Stimulated activated CD8-positive, alpha-beta memory T cell treated with anti-CD3 and anti-CD28 coated beads, Interleukin-4, amount 100 ng/mL, for 48 hours (primary cell): ENCODE measurements around the gene MEF2A.

Experiments used
- DNase-seq: peaks from one replicate; pipeline ENCODE4 v3.0.0-alpha.2; 2020

MEF2A gene

GRCh38 chr15:99706557-99707303, 140.9 kb downstream of the MEF2A start:
- peak; percentile 47 for DNase-seq

- DNase-seq, result no peak
These were observed 141.9 kb downstream of the MEF2A start for GRCh38 chr15:99707473-99708270.

- no peak for DNase-seq
These were observed 142.8 kb downstream of the MEF2A start for GRCh38 chr15:99708563-99708962.

- DNase-seq, result no peak
These were observed 143.6 kb downstream of the MEF2A start for GRCh38 chr15:99709243-99709986.

- DNase-seq, result no peak
These were observed 145.8 kb downstream of the MEF2A start for GRCh38 chr15:99711625-99712024.

GRCh38 chr15:99712415-99712814, 146.6 kb downstream of the MEF2A start:
- DNase-seq, result no peak

- DNase-seq, result no peak
These were observed 150.8 kb downstream of the MEF2A start for GRCh38 chr15:99716540-99717095.

GRCh38 chr15:99717161-99718009, 151.6 kb downstream of the MEF2A start:
- DNase-seq, result no peak

GRCh38 chr15:99718421-99718820, 152.6 kb downstream of the MEF2A start:
- DNase-seq, result no peak

GRCh38 chr15:99719096-99719541, 153.3 kb downstream of the MEF2A start:
- no peak for DNase-seq

GRCh38 chr15:99720533-99720932, 154.7 kb downstream of the MEF2A start:
- no peak for DNase-seq

GRCh38 chr15:99721104-99721778, 155.5 kb downstream of the MEF2A start:
- no peak for DNase-seq

GRCh38 chr15:99721896-99722295, 156.1 kb downstream of the MEF2A start:
- no peak for DNase-seq

- DNase-seq, result no peak
These were observed 156.6 kb downstream of the MEF2A start for GRCh38 chr15:99722406-99722805.

- no peak for DNase-seq
These were observed 160.5 kb downstream of the MEF2A start for GRCh38 chr15:99726333-99726732.

GRCh38 chr15:99727330-99727729, 161.5 kb downstream of the MEF2A start:
- no peak for DNase-seq

- no peak for DNase-seq
These were observed 161.9 kb downstream of the MEF2A start for GRCh38 chr15:99727733-99728132.

GRCh38 chr15:99728916-99729315, 163.1 kb downstream of the MEF2A start:
- no peak for DNase-seq

GRCh38 chr15:99729327-99729726, 163.5 kb downstream of the MEF2A start:
- DNase-seq, result no peak

- DNase-seq, result no peak
These were observed 164.1 kb downstream of the MEF2A start for GRCh38 chr15:99729920-99730319.

GRCh38 chr15:99731336-99732123, 165.7 kb downstream of the MEF2A start:
- no peak for DNase-seq
